ENCODE data around the gene SRSF8. TPM values are rescaled to one million over a fixed set of nuclear protein-coding genes. Genes with fewer than 3 reads are reported as not detected.
A peak's percentile ranks its signal among the peaks of the same experiment; 100 is the strongest.

The SRSF8 gene
- total and polyA plus RNA-seq, 9 of the 15 experiments (the other 6 are each of a cell fraction or from before 2014, with no cell fraction given) = 18.0 to 53.4 (median 27.9) TPM

GRCh38 chr11:95068549-95068948 is 1.8 kb downstream of the SRSF8 start (continued):
- TF ChIP-seq VEZF1 (CRISPR knock-in tag; IDR thresholded peaks at IDR 0.05) = 0 out of 2 replicates have a peak, but pooled peaks have one; percentile 19
- peak; percentile 56 for TF ChIP-seq TEAD4 (IDR thresholded peaks at IDR 0.05; ENCODE audit: low read length)
- no peak for TF ChIP-seq TEAD4 (CRISPR knock-in tag; IDR thresholded peaks at IDR 0.05; ENCODE audit: borderline replicate concordance)
- TF ChIP-seq, protein P1, sequence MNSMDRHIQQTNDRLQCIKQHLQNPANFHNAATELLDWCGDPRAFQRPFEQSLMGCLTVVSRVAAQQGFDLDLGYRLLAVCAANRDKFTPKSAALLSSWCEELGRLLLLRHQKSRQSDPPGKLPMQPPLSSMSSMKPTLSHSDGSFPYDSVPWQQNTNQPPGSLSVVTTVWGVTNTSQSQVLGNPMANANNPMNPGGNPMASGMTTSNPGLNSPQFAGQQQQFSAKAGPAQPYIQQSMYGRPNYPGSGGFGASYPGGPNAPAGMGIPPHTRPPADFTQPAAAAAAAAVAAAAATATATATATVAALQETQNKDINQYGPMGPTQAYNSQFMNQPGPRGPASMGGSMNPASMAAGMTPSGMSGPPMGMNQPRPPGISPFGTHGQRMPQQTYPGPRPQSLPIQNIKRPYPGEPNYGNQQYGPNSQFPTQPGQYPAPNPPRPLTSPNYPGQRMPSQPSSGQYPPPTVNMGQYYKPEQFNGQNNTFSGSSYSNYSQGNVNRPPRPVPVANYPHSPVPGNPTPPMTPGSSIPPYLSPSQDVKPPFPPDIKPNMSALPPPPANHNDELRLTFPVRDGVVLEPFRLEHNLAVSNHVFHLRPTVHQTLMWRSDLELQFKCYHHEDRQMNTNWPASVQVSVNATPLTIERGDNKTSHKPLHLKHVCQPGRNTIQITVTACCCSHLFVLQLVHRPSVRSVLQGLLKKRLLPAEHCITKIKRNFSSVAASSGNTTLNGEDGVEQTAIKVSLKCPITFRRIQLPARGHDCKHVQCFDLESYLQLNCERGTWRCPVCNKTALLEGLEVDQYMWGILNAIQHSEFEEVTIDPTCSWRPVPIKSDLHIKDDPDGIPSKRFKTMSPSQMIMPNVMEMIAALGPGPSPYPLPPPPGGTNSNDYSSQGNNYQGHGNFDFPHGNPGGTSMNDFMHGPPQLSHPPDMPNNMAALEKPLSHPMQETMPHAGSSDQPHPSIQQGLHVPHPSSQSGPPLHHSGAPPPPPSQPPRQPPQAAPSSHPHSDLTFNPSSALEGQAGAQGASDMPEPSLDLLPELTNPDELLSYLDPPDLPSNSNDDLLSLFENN (IDR thresholded peaks at IDR 0.05; ENCODE audit: low read depth in 2 of 2, low read length in 2 of 2) = peak; percentile 61 to 66; a peak in 2 of 4 replicates
- peak in 1 of 2 experiments; percentile 87; a peak in 2 of 3 replicates for TF ChIP-seq CBX3 (IDR thresholded peaks at IDR 0.05; ENCODE audit: borderline replicate concordance in 1 of 2, low read length in 2 of 2)
- TF ChIP-seq KDM5B (IDR thresholded peaks at IDR 0.05; ENCODE audit: insufficient replicate concordance, low read depth, low read length) = peak; percentile 70
- TF ChIP-seq PML (IDR thresholded peaks at IDR 0.05; ENCODE audit: low read length) = peak; percentile 53; the same call in 1 of the 2 replicates
- TF ChIP-seq RCOR1 (IDR thresholded peaks at IDR 0.05; ENCODE audit: borderline replicate concordance in 1 of 2, low read depth in 2 of 2, low read length in 2 of 2) = peak in 1 of 2 experiments; percentile 84; a peak in 2 of 4 replicates
- TF ChIP-seq POLR2A (conservative IDR thresholded peaks at IDR 0.05) = peak; percentile 84
- no peak for TF ChIP-seq THAP7 (CRISPR knock-in tag; IDR thresholded peaks at IDR 0.05)
- peak; percentile 75 for TF ChIP-seq MYC (IDR thresholded peaks at IDR 0.05; ENCODE audit: low read depth, low read length)
- TF ChIP-seq MYC (CRISPR knock-in tag; IDR thresholded peaks at IDR 0.05; ENCODE audit: borderline replicate concordance, low read depth) = no peak
- TF ChIP-seq PHF8 (IDR thresholded peaks at IDR 0.05; ENCODE audit: borderline replicate concordance, low read length) = no peak
- TF ChIP-seq ZBTB7A (IDR thresholded peaks at IDR 0.05; ENCODE audit: borderline replicate concordance, control insufficient read depth, low read depth, low read length) = no peak
- no peak for TF ChIP-seq NBN (IDR thresholded peaks at IDR 0.05; ENCODE audit: low read depth)
